Gastroesophageal sphincter (tissue), 4 donors: ENCODE data around the gene CARS2. TPM values are rescaled to one million over a fixed set of nuclear protein-coding genes. Genes with fewer than 3 reads are reported as not detected.
A peak's percentile ranks its signal among the peaks of the same experiment; 100 is the strongest.

ENCODE experiments used
- ATAC-seq: fragments of 150-250 bp; one replicate; pipeline ENCODE4 v1.9.1; 2016; ENCODE audit warnings: mild to moderate bottlenecking, moderate library complexity
- H3K27ac ChIP-seq, 4 donors: fragments of 200-600 bp; sonication (generic) in 3 of 4; 1 replicate in 3 of 4; 2 replicates in 1 of 4; pipeline ENCODE4 v1.5.1; 2016 to 2019
- H3K27me3 ChIP-seq: fragments of 200-600 bp; sonication (generic); one replicate; pipeline ENCODE4 v1.5.1; 2019
- H3K36me3 ChIP-seq, 2 donors: fragments of 200-600 bp; sonication (generic); one replicate each; pipeline ENCODE4 v1.5.1; 2019; ENCODE audit warnings: control low read depth in 1 of 2
- H3K4me1 ChIP-seq, 3 donors: fragments of 200-600 bp; sonication (generic); 1 replicate in 2 of 3; 2 replicates in 1 of 3; pipeline ENCODE4 v1.5.1; 2016 to 2019; ENCODE audit warnings: control low read depth in 2 of 3
- H3K4me3 ChIP-seq, 2 donors: fragments of 200-600 bp; sonication (generic); one replicate each; pipeline ENCODE4 v1.5.1; 2019; ENCODE audit warnings: mild to moderate bottlenecking in 1 of 2, moderate library complexity in 1 of 2
- H3K9me3 ChIP-seq, 3 donors: fragments of 200-600 bp; sonication (generic); one replicate each; pipeline ENCODE4 v1.5.1; 2017 to 2019; ENCODE audit warnings: control low read depth in 2 of 3
- EP300 ChIP-seq: sonication (generic); formaldehyde crosslinking; IDR thresholded peaks from one replicate; pipeline ENCODE4 v1.6.1; 2017; ENCODE audit warnings: antibody characterized with exemption, mild to moderate bottlenecking
- POLR2A ChIP-seq, 2 donors: fragments of 450-650 bp; IDR thresholded peaks; one replicate each; pipeline ENCODE4 v1.6.1; 2017; ENCODE audit warnings: antibody characterized with exemption in 2 of 2, mild to moderate bottlenecking in 2 of 2, moderate library complexity in 1 of 2
- POLR2AphosphoS5 ChIP-seq: sonication (generic); formaldehyde crosslinking; IDR thresholded peaks from one replicate; pipeline ENCODE4 v1.6.1; 2017; ENCODE audit warnings: antibody characterized with exemption
- WGBS, 2 donors: methylation state at CpG; one replicate each; pipeline ENCODE4 v1.1.5; 2018; ENCODE audit warnings: low coverage in 1 of 2; 5-methylcytosine and 5-hydroxymethylcytosine counted together
- total RNA-seq, 4 donors: library from RNA; depleted of rRNA; stranded (reverse); fragments of >200 nt; gene quantifications; one replicate each; pipeline ENCODE4 v1.1.0, GENCODE V29; 2016
- TF ChIP-seq, protein P1 (sequence below), 4 experiments: fragments of 200-600 bp in 2 of 4; fragments of 450-650 bp in 2 of 4; sonication (generic) in 1 of 4; IDR thresholded peaks; one replicate each; pipeline ENCODE4 v1.5.1; 2017 to 2019; ENCODE audit warnings: antibody characterized with exemption in 4 of 4, mild to moderate bottlenecking in 2 of 4, moderate library complexity in 2 of 4

The CARS2 gene
- total RNA-seq, 4 donors from 2014 or later = 36.6 to 69.1 (median 53.8) TPM

DNA sequence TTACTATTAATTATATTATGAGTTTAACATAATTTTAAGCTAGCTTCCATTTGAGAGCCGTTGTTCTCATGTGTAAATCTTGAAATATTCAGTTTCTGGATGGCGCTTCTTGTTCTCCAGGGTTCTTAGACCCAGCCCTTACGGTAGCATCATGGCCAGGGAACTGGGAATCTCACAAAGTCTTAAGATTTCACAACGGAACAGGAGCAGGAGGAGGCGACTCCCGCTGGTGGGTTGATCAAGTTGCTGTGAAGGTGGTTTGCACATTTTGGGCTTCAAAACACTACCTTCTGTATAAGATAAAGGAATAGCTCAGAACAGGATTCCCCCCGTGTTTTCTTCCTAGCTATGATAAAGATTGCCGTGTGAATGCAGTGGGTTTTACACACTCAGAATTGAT, 87.7 kb downstream of the CARS2 start:
- no peaks in the 10 kb centered on the region for H3K27me3 ChIP-seq
- peak overlapping the region; percentile 48 to 98 (median 96) for H3K27ac ChIP-seq
- peaks cover 0 to 12% of the 10 kb centered on the region in 2 donors for H3K36me3 ChIP-seq
- TF ChIP-seq POLR2A (IDR thresholded peaks at IDR 0.05) (no peak), EP300 (no peak), POLR2AphosphoS5 (no peak)
- TF ChIP-seq, protein P1, sequence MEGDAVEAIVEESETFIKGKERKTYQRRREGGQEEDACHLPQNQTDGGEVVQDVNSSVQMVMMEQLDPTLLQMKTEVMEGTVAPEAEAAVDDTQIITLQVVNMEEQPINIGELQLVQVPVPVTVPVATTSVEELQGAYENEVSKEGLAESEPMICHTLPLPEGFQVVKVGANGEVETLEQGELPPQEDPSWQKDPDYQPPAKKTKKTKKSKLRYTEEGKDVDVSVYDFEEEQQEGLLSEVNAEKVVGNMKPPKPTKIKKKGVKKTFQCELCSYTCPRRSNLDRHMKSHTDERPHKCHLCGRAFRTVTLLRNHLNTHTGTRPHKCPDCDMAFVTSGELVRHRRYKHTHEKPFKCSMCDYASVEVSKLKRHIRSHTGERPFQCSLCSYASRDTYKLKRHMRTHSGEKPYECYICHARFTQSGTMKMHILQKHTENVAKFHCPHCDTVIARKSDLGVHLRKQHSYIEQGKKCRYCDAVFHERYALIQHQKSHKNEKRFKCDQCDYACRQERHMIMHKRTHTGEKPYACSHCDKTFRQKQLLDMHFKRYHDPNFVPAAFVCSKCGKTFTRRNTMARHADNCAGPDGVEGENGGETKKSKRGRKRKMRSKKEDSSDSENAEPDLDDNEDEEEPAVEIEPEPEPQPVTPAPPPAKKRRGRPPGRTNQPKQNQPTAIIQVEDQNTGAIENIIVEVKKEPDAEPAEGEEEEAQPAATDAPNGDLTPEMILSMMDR (IDR thresholded peaks at IDR 0.05) = no peak
- no peaks in the 10 kb centered on the region for H3K9me3 ChIP-seq
- 64 to 66% methylated on average over 4 to 5 of the region's 8 CpGs for WGBS, 2 donors
- ATAC-seq = no peak
- no peak overlapping the region for H3K4me3 ChIP-seq
- H3K4me1 ChIP-seq = peaks cover 3 to 76% (median 23%) of the 10 kb centered on the region in 3 donors

- H3K27me3 ChIP-seq = no peaks in the 10 kb centered on the region
- TF ChIP-seq EP300 (no peak), POLR2AphosphoS5 (peak; percentile 90)
- no peak for ATAC-seq
- H3K9me3 ChIP-seq = no peaks in the 10 kb centered on the region
- H3K36me3 ChIP-seq = peaks cover 0 to 5% of the 10 kb centered on the region in 2 donors
- H3K27ac ChIP-seq = peak overlapping the region; percentile 82 to 98 (median 96)
- H3K4me3 ChIP-seq = peak overlapping the region in 1 of 2 donors; percentile 83
- WGBS, 2 donors = 2 to 47% methylated on average over 3 to 8 of the region's 8 CpGs
- H3K4me1 ChIP-seq = peaks cover 3 to 70% (median 23%) of the 10 kb centered on the region in 3 donors
Observed at GRCh38 chr13:110617321-110618072, 88.4 kb downstream of the CARS2 start.

DNA sequence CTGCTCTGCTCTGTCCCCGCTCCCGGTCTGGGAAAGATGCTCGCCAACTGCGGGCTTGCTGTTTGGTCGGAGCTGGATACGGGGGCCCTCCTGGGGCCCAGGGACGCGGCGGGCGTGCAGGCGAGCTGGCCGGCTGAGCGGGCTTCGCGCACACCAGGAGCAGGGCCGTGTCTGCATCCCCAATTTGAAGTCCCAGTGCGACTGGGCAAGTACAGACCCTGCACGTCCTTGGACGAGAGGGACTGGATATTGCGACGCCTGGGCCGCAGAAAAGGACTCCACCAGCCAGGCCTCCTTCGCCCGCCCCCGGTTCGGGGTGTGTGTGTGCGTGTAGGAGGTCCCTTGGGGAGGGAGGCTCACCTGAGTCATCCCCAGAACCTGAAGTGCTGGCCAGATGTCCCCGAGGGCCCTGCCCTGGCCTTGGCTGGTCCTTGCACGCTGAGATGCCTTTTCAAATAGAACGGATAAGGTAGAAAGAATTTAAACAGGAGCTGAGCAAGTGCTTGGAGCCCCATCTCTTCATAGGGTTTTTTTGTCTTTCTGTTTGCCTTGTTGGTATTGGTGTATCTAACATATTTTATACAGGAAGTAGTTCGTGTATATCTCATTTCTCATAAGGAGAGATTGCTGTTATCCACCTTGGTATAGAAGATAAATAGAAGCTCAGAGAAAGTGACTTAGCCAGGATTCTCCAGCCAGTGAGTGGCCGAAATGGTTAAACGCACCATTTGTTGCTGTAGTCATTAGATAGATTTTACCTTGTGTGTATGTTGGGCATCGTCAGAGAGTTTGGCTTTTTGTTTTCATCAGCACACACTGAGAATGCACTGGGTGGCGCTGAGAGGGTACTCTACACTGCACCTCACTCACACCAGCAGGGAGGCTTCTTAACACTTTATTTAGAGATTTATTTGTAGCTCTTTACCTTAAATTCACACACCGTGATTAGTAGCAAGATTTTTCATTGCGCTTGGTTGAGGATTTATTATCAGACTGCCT, 89.5 kb downstream of the CARS2 start:
- 27 to 32% methylated on average over 8 of the region's 37 CpGs for whole genome bisulfite sequencing, 2 donors
- H3K4me1 ChIP-seq = peaks cover 3 to 59% (median 23%) of the 10 kb centered on the region in 3 donors
- TF ChIP-seq EP300 (no peak), POLR2A (IDR thresholded peaks at IDR 0.05) (peak in 1 of 2 donors; percentile 11), POLR2AphosphoS5 (peak; percentile 37)
- TF ChIP-seq, protein P1 (IDR thresholded peaks at IDR 0.05) = peak in 1 of 4 experiments; percentile 22
- peak overlapping the region; percentile 82 to 98 (median 96) for H3K27ac ChIP-seq
- no peaks in the 10 kb centered on the region for H3K36me3 ChIP-seq
- no peaks in the 10 kb centered on the region for H3K27me3 ChIP-seq
- peak; percentile 29 for ATAC-seq
- H3K9me3 ChIP-seq = no peaks in the 10 kb centered on the region
- H3K4me3 ChIP-seq = peak overlapping the region; percentile 76 to 83

DNA sequence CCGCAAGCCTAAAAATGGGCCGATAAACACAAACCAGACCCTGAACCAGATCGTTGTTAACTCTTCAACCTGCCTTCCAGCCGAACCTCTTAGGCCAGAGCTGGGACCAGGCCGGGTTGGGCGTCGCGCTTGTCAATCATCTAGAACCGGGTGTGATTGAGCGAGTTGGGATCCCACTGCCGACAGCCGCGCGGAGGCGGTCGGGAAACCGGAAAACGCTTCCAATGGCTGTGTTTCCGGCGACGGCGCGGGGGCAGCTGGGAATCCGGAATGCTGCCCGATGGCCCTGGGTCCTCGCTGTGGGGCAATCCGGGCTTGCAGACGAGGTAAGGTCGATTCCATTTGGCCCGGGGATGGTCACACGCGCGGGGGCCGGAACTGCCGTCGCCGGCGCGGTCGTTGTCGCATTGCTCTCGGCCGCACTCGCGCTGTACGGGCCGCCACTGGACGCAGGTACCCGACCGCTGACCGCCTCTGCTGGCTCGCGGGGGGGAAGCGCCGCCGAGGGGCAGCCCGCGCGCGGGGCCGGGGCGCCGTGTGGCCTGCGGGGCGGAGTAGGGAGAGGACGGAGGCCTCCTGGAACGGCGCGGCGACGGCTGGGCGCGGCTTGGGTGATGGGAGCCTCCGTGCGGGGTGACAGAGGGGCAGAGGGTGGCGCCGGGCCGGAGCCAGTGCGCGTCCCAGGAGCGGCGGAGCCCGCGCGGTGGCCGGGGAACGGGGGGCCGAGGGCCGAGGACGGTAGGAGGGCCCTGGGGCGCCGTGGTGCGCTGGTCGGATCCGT, 90.4 kb downstream of the CARS2 start, which contains the start of gene NAXD:
NAXD (plus strand) TSS at position 224 of the 781 bp plus-strand sequence; CDS start at position 281, 57 bp downstream.
- peak within 1 kb of the TSS; percentile 76 to 83 for H3K4me3 ChIP-seq
- TF ChIP-seq, protein P1 (IDR thresholded peaks at IDR 0.05) = no peak
- TF ChIP-seq POLR2AphosphoS5 = peak; percentile 87
- TF ChIP-seq POLR2A (IDR thresholded peaks at IDR 0.05) = peak; percentile 51 to 72
- TF ChIP-seq EP300 = no peak
- peaks cover 3% of the 10 kb centered on the region for H3K27me3 ChIP-seq
- 0% methylated on average over 2 of the region's 95 CpGs; no CpG with 5 or more reads in 1 of the 2 donors for WGBS, 2 donors
- peak within 1 kb of the TSS; percentile 82 to 98 (median 96) for H3K27ac ChIP-seq
- peaks cover 3 to 50% (median 23%) of the 10 kb centered on the region in 3 donors for H3K4me1 ChIP-seq
- no peaks in the 10 kb centered on the region for H3K36me3 ChIP-seq
- H3K9me3 ChIP-seq = no peaks in the 10 kb centered on the region
- peak; percentile 94 for ATAC-seq
